ENCODE measurements around the gene ADIG.

The ADIG gene

GRCh38 chr20:38581013-38581412 is at the start of gene ADIG:
Gene ADIG (plus strand): TSS chr20:38581197. CDS start chr20:38581251, 54 bp downstream.
- DNase-seq (ENCODE audit: low spot score) = no peak
- no peak for TF ChIP-seq CTCF (IDR thresholded peaks at IDR 0.05; ENCODE audit: extremely low read depth, missing control alignments)

GRCh38 chr20:38534756-38535155 is 46.2 kb upstream of the ADIG start:
- DNase-seq (ENCODE audit: low spot score) = no peak
- TF ChIP-seq CTCF (IDR thresholded peaks at IDR 0.05; ENCODE audit: extremely low read depth, missing control alignments) = no peak

- no peak for TF ChIP-seq CTCF (IDR thresholded peaks at IDR 0.05; ENCODE audit: extremely low read depth, missing control alignments)
- no peak for DNase-seq (ENCODE audit: low spot score)
Observed at GRCh38 chr20:38536310-38536709, 44.7 kb upstream of the ADIG start.

GRCh38 chr20:38537176-38537575 is 43.8 kb upstream of the ADIG start:
- no peak for TF ChIP-seq CTCF (IDR thresholded peaks at IDR 0.05; ENCODE audit: extremely low read depth, missing control alignments)
- DNase-seq (ENCODE audit: low spot score) = no peak

GRCh38 chr20:38538789-38539188 is 42.2 kb upstream of the ADIG start:
- DNase-seq (ENCODE audit: low spot score) = no peak
- TF ChIP-seq CTCF (IDR thresholded peaks at IDR 0.05; ENCODE audit: extremely low read depth, missing control alignments) = no peak

GRCh38 chr20:38543014-38543906 is 37.7 kb upstream of the ADIG start:
- DNase-seq (ENCODE audit: low spot score) = peak; percentile 10
- no peak for TF ChIP-seq CTCF (IDR thresholded peaks at IDR 0.05; ENCODE audit: extremely low read depth, missing control alignments)

- TF ChIP-seq CTCF (IDR thresholded peaks at IDR 0.05; ENCODE audit: extremely low read depth, missing control alignments) = no peak
- DNase-seq (ENCODE audit: low spot score) = no peak
Observed at GRCh38 chr20:38545771-38546170, 35.2 kb upstream of the ADIG start.
